GM12878 (cell line): ENCODE results near the gene ZNF165. TPM values are rescaled to one million over a fixed set of nuclear protein-coding genes. Genes with fewer than 3 reads are reported as not detected.

Experiments
- ATAC-seq: fragments of 200-7000 bp; cut with Tn5 transposase; 3 replicates; pipeline ENCODE4 v1.9.1; 2020; ENCODE audit warnings: mild to moderate bottlenecking, moderate library complexity
- BruUV-seq: library from RNA; stranded (reverse); fragments of 400-500 nt; replicated peaks from 2 replicates; lab custom pipeline; 2021; lab: Mats Ljungman, UMichigan
- CTCF ChIA-PET: fragments of 300-600 bp; sonication (Branson Sonifier 250); formaldehyde crosslinking; extraction: SDS; loops from one replicate; lab custom pipeline; 2021; ENCODE audit warnings: inconsistent platforms; lab: Yijun Ruan, JAX
- POLR2A ChIA-PET: fragments of 350-600 bp; formaldehyde crosslinking; extraction: SDS; loops from one replicate; lab custom pipeline; 2021; ENCODE audit warnings: inconsistent platforms; lab: Charles Lee
- RAD21 ChIA-PET: fragments of 300-600 bp; sonication (Branson Sonifier 250); formaldehyde crosslinking; loops from one replicate; lab custom pipeline; 2023; ENCODE audit warnings: antibody characterized with exemption; ENCODE audit not compliant: unreplicated experiment; lab: Charles Lee
- SMC1A ChIA-PET: fragments of 300-600 bp; sonication (Branson Sonifier 250); formaldehyde crosslinking; loops from one replicate; lab custom pipeline; 2023; ENCODE audit not compliant: unreplicated experiment, uncharacterized antibody; lab: Charles Lee
- DNase-seq: peaks from one replicate; pipeline ENCODE4 v3.0.0-alpha.2; 2011; ENCODE audit warnings: low read depth, low spot score
- FAIRE-seq: peaks from 3 replicates; lab custom pipeline; 2011; peaks lifted over from hg19 to GRCh38; lab: Jason Lieb, UNC
- H2AFZ ChIP-seq: 2 replicates; pipeline ENCODE4 v1.6.0; 2011; ENCODE audit warnings: low read depth, low read length, control low read depth; ENCODE audit not compliant: control insufficient read depth
- H3K27ac ChIP-seq: 2 replicates; pipeline ENCODE4 v1.5.1; 2011; ENCODE audit warnings: control low read depth; ENCODE audit not compliant: control insufficient read depth, insufficient read depth
- H3K27me3 ChIP-seq, 2 experiments: replicated peaks in 1 of 2; 2 replicates each; pipeline versions ENCODE4 v1.6.0 to v1.6.1; 2011; ENCODE audit warnings: low read length in 1 of 2; ENCODE audit not compliant: control insufficient read depth in 2 of 2, insufficient read depth in 2 of 2
- H3K36me3 ChIP-seq, 2 experiments: 2 replicates each; pipeline ENCODE4 v1.5.1; 2011; ENCODE audit warnings: low read length in 1 of 2; ENCODE audit not compliant: control insufficient read depth in 2 of 2, insufficient read depth in 2 of 2
- H3K4me1 ChIP-seq: 2 replicates; pipeline ENCODE4 v1.6.1; 2011; ENCODE audit warnings: mild to moderate bottlenecking, low read length, moderate library complexity, mixed read lengths; ENCODE audit not compliant: control insufficient read depth, insufficient read depth
- H3K4me2 ChIP-seq: 2 replicates; pipeline ENCODE4 v1.6.0; 2011; ENCODE audit warnings: control low read depth; ENCODE audit not compliant: control insufficient read depth, insufficient read depth
- H3K4me3 ChIP-seq: fragments of 200-600 bp; sonication (generic); 2 replicates; pipeline ENCODE4 v1.5.1; 2016
- H3K79me2 ChIP-seq: 2 replicates; pipeline ENCODE4 v1.6.0; 2011; ENCODE audit warnings: low read length; ENCODE audit not compliant: control insufficient read depth, insufficient read depth
- H3K9ac ChIP-seq: 2 replicates; pipeline ENCODE4 v1.8.0; 2011; ENCODE audit warnings: low read length, control low read depth, mixed read lengths; ENCODE audit not compliant: control insufficient read depth, insufficient read depth
- H3K9me3 ChIP-seq: replicated peaks from 3 replicates; pipeline ENCODE4 v1.5.1; 2011; ENCODE audit warnings: mild to moderate bottlenecking, low read length; ENCODE audit not compliant: control insufficient read depth, insufficient read depth
- H4K20me1 ChIP-seq: 2 replicates; pipeline ENCODE4 v1.6.0; 2011; ENCODE audit not compliant: control insufficient read depth, insufficient read depth
- CEBPB ChIP-seq, 2 experiments: fragments of 150-350 bp in 1 of 2; IDR thresholded peaks; 2 replicates each; pipeline ENCODE4 v1.6.1; 2012 to 2014; ENCODE audit warnings: low read depth in 2 of 2, low read length in 2 of 2, borderline replicate concordance in 1 of 2, inconsistent platforms in 1 of 2
- GABPA ChIP-seq: IDR thresholded peaks from 2 replicates; pipeline ENCODE4 v1.6.1; 2014; ENCODE audit warnings: antibody characterized with exemption, low read depth, mild to moderate bottlenecking, inconsistent platforms
- GATAD2B ChIP-seq: fragments of 450-650 bp; conservative IDR thresholded peaks from 2 replicates; pipeline ENCODE4 v1.6.1; 2017; ENCODE audit warnings: low read depth, mild to moderate bottlenecking, moderate library complexity
- HDAC2 ChIP-seq: fragments of 200-600 bp; sonication (generic); IDR thresholded peaks from 2 replicates; pipeline ENCODE4 v1.6.1; 2017
- IKZF1 ChIP-seq: fragments of 450-650 bp; conservative IDR thresholded peaks from 2 replicates; pipeline ENCODE4 v1.6.1; 2017; ENCODE audit warnings: antibody characterized with exemption, mild to moderate bottlenecking
- JUNB ChIP-seq: IDR thresholded peaks from 2 replicates; pipeline ENCODE4 v1.6.1; 2016; ENCODE audit warnings: antibody characterized with exemption, mild to moderate bottlenecking
- KAT2A ChIP-seq: conservative IDR thresholded peaks from 2 replicates; pipeline ENCODE4 v1.6.1; 2011; ENCODE audit warnings: low read depth, low read length; ENCODE audit not compliant: control insufficient read depth
- NBN ChIP-seq: fragments of 450-650 bp; IDR thresholded peaks from 2 replicates; pipeline ENCODE4 v1.6.1; 2016
- NR2C1 ChIP-seq: fragments of 450-650 bp; IDR thresholded peaks from 2 replicates; pipeline ENCODE4 v1.6.1; 2017; ENCODE audit warnings: antibody characterized with exemption, mild to moderate bottlenecking, moderate library complexity
- RUNX3 ChIP-seq: IDR thresholded peaks from 2 replicates; pipeline ENCODE4 v1.6.1; 2012; ENCODE audit warnings: low read length, inconsistent platforms
- SUPT20H ChIP-seq: IDR thresholded peaks from 2 replicates; pipeline ENCODE4 v1.6.1; 2011; ENCODE audit warnings: low read depth, mild to moderate bottlenecking, low read length, moderate library complexity, borderline replicate concordance; ENCODE audit not compliant: control insufficient read depth
- TAF1 ChIP-seq: IDR thresholded peaks from 2 replicates; pipeline ENCODE4 v1.6.1; 2011; ENCODE audit warnings: mild to moderate bottlenecking, low read depth, low read length, borderline replicate concordance
- TARDBP ChIP-seq: IDR thresholded peaks from 2 replicates; pipeline ENCODE4 v1.6.1; 2016; ENCODE audit warnings: borderline replicate concordance
- WRNIP1 ChIP-seq: IDR thresholded peaks from 2 replicates; pipeline ENCODE4 v1.6.1; 2011; ENCODE audit warnings: low read depth, low read length, improper control_type of control experiment, borderline replicate concordance
- YY1 ChIP-seq: IDR thresholded peaks from 2 replicates; pipeline ENCODE4 v1.6.1; 2011; ENCODE audit warnings: low read depth, mild to moderate bottlenecking, low read length
- WGBS: methylation state at CpG from one replicate; pipeline ENCODE4 v1.1.6; 2016; ENCODE audit warnings: low lambda C conversion rate; ENCODE audit not compliant: insufficient replicate concordance, insufficient coverage; ENCODE audit errors: missing lambda C conversion rate; 5-methylcytosine and 5-hydroxymethylcytosine counted together
- in situ Hi-C: fragments of 300-500 bp; cut with MboI; formaldehyde crosslinking; loops from 9 replicates; pipeline ENCODE4 v1.14.3; 2018; ENCODE audit warnings: mixed read lengths
- intact Hi-C: fragments of 100-400 bp; cut with micrococcal nuclease; formaldehyde crosslinking; loops from one replicate; pipeline ENCODE4 v1.14.2; 2022; ENCODE audit not compliant: unreplicated experiment
- polyA plus RNA-seq, 11 experiments: library from polyadenylated mRNA; depleted of rRNA in 4 of 11; unstranded in 6 of 11; stranded (reverse) in 5 of 11; fragments of >200 nt; fragmentation: Nextera tagmentation in 4 of 11; fragmentation: Illumina TruSeq in 1 of 11; extraction: Ambion mirVana in 4 of 11; extraction: Trizol in 1 of 11; gene quantifications; 1 replicate in 1 of 11; 2 replicates in 10 of 11; pipeline versions ENCODE4 v1.2.1 to v1.2.3, GENCODE V29; 2011 to 2016; ENCODE audit warnings: inconsistent platforms in 2 of 11, missing spikeins in 2 of 11, low read depth in 1 of 11
- total RNA-seq, 4 experiments: library from RNA; depleted of rRNA in 3 of 4; stranded (reverse); fragments of >200 nt in 3 of 4; fragmentation: Illumina TruSeq in 1 of 4; extraction: Trizol in 1 of 4; gene quantifications; 2 replicates each; pipeline versions ENCODE4 v1.2.1 to v1.2.3, GENCODE V29; 2013 to 2021
- TF ChIP-seq, protein P1 (sequence below): fragments of 150-350 bp; IDR thresholded peaks from 2 replicates; pipeline ENCODE4 v1.6.1; 2016; ENCODE audit warnings: low read depth, low read length

Gene ZNF165
- total and polyA plus RNA-seq, 10 of the 15 experiments (the other 5 are each of a cell fraction or from before 2014, with no cell fraction given), result 1.1 to 5.0 (median 2.9) TPM

DNA sequence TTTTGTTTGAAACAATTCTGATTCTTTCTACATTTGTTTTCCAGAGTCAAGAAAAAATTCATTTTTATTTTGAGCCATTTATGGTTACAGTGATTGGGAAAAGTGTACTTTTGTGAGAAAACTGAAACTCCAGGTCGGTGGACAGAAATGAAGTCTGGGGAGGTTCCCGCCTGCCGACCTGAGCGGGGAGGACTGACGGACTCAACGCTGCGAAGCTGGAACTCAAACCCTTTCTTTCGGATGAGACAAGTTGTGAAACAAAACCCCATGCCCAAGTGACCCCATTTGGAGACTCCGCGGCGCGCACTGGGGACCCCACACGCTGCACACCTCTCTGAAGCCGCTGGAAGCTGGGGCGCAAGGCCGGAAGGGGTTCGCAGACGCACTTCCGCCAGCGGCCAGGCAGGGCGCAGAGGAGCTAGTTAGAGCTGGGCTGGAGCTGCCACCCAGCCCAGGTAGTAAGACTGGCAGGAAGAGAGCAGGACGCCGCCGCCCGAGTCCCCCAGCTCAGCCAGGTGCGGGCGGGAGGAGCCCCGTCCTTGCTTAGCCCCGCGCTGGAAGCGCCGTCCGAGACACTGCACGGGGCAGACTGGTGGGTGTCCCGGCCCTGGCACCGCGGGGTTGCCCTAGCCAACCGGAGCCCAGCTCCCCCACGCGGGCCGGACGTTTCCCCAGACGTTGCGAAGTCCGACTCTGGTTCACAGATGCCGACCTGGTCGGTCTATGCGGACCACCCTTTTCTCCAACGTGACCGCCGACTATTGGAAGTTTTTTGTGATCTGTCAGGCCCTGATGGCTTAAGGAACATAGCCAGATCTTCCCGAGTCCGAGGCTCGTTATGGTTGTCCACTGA is 24.2 kb downstream of the ZNF165 start (continued):
- TF ChIP-seq SUPT20H, result no peak
- no peak for TF ChIP-seq JUNB
- no peak for TF ChIP-seq CEBPB (IDR thresholded peaks at IDR 0.05; ENCODE audit: borderline replicate concordance in 1 of 2, low read depth in 2 of 2, low read length in 2 of 2)
- TF ChIP-seq RUNX3, result peak; percentile 40
- peak; percentile 74; the same call in 1 of the 2 replicates for TF ChIP-seq YY1
- TF ChIP-seq IKZF1, result peak; percentile 70
- no peak for TF ChIP-seq NR2C1
- TF ChIP-seq GATAD2B, result peak; percentile 92
- peak; percentile 94 for TF ChIP-seq TAF1
- TF ChIP-seq KAT2A, result no peak
- TF ChIP-seq HDAC2, result no peak
- TF ChIP-seq GABPA, result peak; percentile 91
- no peak for TF ChIP-seq WRNIP1

DNA sequence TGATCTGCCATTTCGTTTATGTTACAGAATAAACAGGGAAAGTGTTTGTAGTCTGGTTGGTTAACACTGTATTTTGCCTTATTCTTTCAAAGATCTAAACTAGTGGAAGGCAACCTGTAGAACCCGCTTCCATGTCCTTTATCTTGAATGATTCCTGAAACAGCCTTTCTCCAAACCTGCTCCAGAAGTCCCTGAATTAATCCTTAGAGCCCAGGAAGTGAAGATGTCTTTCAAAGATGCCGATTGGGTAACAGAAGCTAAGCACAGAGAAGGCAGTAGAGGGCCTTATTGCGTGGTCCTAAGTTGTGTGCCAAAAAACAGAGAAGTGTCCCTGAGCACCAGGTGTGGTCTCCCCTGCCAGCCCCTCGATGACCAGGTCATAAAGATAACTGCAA is 24.9 kb downstream of the ZNF165 start:
- Histone ChIP-seq H3K4me2 (peak overlapping the region; percentile 94), H3K4me3 (peak overlapping the region; percentile 71), H3K9me3 (no peaks in the 10 kb centered on the region), H3K27me3 (no peaks in the 10 kb centered on the region), H3K79me2 (no peaks in the 10 kb centered on the region; the same call in 1 of the 2 replicates), H3K36me3 (no peaks in the 10 kb centered on the region), H3K27ac (peak overlapping the region; percentile 72), H2AFZ (peak overlapping the region; percentile 76), H3K9ac (peak overlapping the region; percentile 65), H3K4me1 (no peaks in the 10 kb centered on the region), H4K20me1 (no peaks in the 10 kb centered on the region)
- RAD21 ChIA-PET, result interaction anchor here (0.6 to 2.7 kb wide), 10 partner anchors 19 to 1555 kb away, joined by 3 to 14 read pairs (median 4); partner anchors contain the start of genes ZKSCAN8 and ZSCAN16
- in situ Hi-C loops, result no loop called here
- CTCF ChIA-PET, result interaction anchor here (0.8 to 2.2 kb wide), 7 partner anchors 9 to 251 kb away, joined by 3 to 11 read pairs (median 4); partner anchors contain the start of genes ZSCAN16 and ZSCAN26
- POLR2A ChIA-PET, result interaction anchor here (0.8 to 1.8 kb wide), 7 partner anchors 18 to 210 kb away, joined by 3 to 6 read pairs (median 3); no protein-coding TSS in a partner anchor
- FAIRE-seq, result peak; percentile 23
- TF ChIP-seq, protein P1, sequence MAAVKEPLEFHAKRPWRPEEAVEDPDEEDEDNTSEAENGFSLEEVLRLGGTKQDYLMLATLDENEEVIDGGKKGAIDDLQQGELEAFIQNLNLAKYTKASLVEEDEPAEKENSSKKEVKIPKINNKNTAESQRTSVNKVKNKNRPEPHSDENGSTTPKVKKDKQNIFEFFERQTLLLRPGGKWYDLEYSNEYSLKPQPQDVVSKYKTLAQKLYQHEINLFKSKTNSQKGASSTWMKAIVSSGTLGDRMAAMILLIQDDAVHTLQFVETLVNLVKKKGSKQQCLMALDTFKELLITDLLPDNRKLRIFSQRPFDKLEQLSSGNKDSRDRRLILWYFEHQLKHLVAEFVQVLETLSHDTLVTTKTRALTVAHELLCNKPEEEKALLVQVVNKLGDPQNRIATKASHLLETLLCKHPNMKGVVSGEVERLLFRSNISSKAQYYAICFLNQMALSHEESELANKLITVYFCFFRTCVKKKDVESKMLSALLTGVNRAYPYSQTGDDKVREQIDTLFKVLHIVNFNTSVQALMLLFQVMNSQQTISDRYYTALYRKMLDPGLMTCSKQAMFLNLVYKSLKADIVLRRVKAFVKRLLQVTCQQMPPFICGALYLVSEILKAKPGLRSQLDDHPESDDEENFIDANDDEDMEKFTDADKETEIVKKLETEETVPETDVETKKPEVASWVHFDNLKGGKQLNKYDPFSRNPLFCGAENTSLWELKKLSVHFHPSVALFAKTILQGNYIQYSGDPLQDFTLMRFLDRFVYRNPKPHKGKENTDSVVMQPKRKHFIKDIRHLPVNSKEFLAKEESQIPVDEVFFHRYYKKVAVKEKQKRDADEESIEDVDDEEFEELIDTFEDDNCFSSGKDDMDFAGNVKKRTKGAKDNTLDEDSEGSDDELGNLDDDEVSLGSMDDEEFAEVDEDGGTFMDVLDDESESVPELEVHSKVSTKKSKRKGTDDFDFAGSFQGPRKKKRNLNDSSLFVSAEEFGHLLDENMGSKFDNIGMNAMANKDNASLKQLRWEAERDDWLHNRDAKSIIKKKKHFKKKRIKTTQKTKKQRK, result no peak
- TF ChIP-seq TAF1 (no peak), NBN (no peak), TARDBP (no peak)
- no peak for DNase-seq
- 10% methylated on average over 5 of the region's 5 CpGs for WGBS
- BruUV-seq, result TSS peak; percentile 95
- SMC1A ChIA-PET, result interaction anchor here (1.3 to 2.1 kb wide), 3 partner anchors 11 to 251 kb away, joined by 4 to 7 read pairs (median 5); no protein-coding TSS in a partner anchor
- ATAC-seq, result peak; percentile 60
- intact Hi-C loops, result loop anchor here (2.0 kb wide), 1 partner anchor 24 kb away; the partner anchor contains the start of gene ZNF165
